HCT116 (cell line): ENCODE results near the gene TYRP1. TPM values are rescaled to one million over a fixed set of nuclear protein-coding genes. Genes with fewer than 3 reads are reported as not detected.

Source experiments
- ATAC-seq: fragments of 200-7000 bp; cut with Tn5 transposase; 2 replicates; pipeline ENCODE4 v1.9.1; 2020; ENCODE audit warnings: mild to moderate bottlenecking, moderate library complexity
- BruUV-seq: library from RNA; stranded (reverse); fragments of 400-500 nt; replicated peaks from 2 replicates; lab custom pipeline; 2021; lab: Mats Ljungman, UMichigan
- CTCF ChIA-PET: fragments of 300-600 bp; sonication (Branson Sonifier 250); formaldehyde crosslinking; loops from one replicate; lab custom pipeline; 2021; ENCODE audit warnings: antibody characterized with exemption; lab: Charles Lee
- POLR2A ChIA-PET: fragments of 300-600, 350-600 bp; sonication (Branson Sonifier 250); formaldehyde crosslinking; loops from one replicate; lab custom pipeline; 2021; ENCODE audit warnings: antibody characterized with exemption; lab: Charles Lee
- RAD21 ChIA-PET, 2 experiments: fragments of 300-600 bp; sonication (Branson Sonifier 250); formaldehyde crosslinking; loops; one replicate each; lab custom pipeline; 2023; ENCODE audit warnings: low total read pairs in 2 of 2; ENCODE audit not compliant: uncharacterized antibody in 2 of 2, unreplicated experiment in 2 of 2, low non-redundant PET in 1 of 2; lab: Charles Lee
- DNase-seq: peaks from one replicate; pipeline ENCODE4 v3.0.0-alpha.2; 2010; ENCODE audit warnings: low read depth, low spot score
- H2AFZ ChIP-seq: fragments of 200-600 bp; shearing (Covaris generic), sonication (generic); 2 replicates; pipeline ENCODE4 v1.6.1; 2017; ENCODE audit warnings: low read depth, mixed run types, mixed read lengths, antibody characterized with exemption, low read length; ENCODE audit not compliant: poor library complexity, severe bottlenecking
- H3K27ac ChIP-seq: 2 replicates; pipeline ENCODE4 v1.5.1; 2012; ENCODE audit warnings: low read depth, low read length
- H3K27me3 ChIP-seq: fragments of 200-600 bp; sonication (generic); 2 replicates; pipeline ENCODE4 v1.6.1; 2016; ENCODE audit warnings: mixed run types, low read length, mixed read lengths; ENCODE audit not compliant: insufficient read depth
- H3K36me3 ChIP-seq, 2 experiments: fragments of 200-500 bp in 1 of 2; fragments of 200-600 bp in 1 of 2; sonication (Bioruptor generic) in 1 of 2; sonication (generic) in 1 of 2; 2 replicates each; pipeline versions ENCODE4 v1.5.1 to v1.6.1; 2014 to 2016; ENCODE audit warnings: low read length in 2 of 2, inconsistent platforms in 1 of 2, mixed read lengths in 1 of 2, mixed run types in 1 of 2; ENCODE audit not compliant: insufficient read depth in 2 of 2, control insufficient read depth in 1 of 2
- H3K4me1 ChIP-seq, 2 experiments: fragments of 200-600 bp in 1 of 2; sonication (generic) in 1 of 2; 2 replicates each; pipeline versions ENCODE4 v1.5.1 to v1.6.1; 2012 to 2017; ENCODE audit warnings: low read length in 2 of 2, inconsistent platforms in 1 of 2, mild to moderate bottlenecking in 1 of 2, mixed read lengths in 1 of 2, mixed run types in 1 of 2, moderate library complexity in 1 of 2; ENCODE audit not compliant: insufficient read depth in 2 of 2, control insufficient read depth in 1 of 2
- H3K4me2 ChIP-seq: fragments of 200-600 bp; sonication (generic); 2 replicates; pipeline ENCODE4 v1.6.1; 2017; ENCODE audit warnings: mixed run types, low read length, mixed read lengths
- H3K4me3 ChIP-seq, 2 experiments: fragments of 200-600 bp in 1 of 2; sonication (generic) in 1 of 2; replicated peaks in 1 of 2; 2 replicates each; pipeline ENCODE4 v1.5.1; 2011 to 2016; ENCODE audit warnings: low read length in 2 of 2, control low read depth in 1 of 2, low read depth in 1 of 2, mild to moderate bottlenecking in 1 of 2, mixed read lengths in 1 of 2, mixed run types in 1 of 2
- H3K79me2 ChIP-seq: fragments of 200-600 bp; sonication (generic); 2 replicates; pipeline ENCODE4 v1.6.1; 2017; ENCODE audit warnings: mild to moderate bottlenecking, mixed run types, low read length, moderate library complexity, mixed read lengths; ENCODE audit not compliant: insufficient read depth
- H3K9ac ChIP-seq: fragments of 200-600 bp; sonication (generic); 2 replicates; pipeline ENCODE4 v1.6.1; 2016; ENCODE audit warnings: low read length, mixed read lengths
- H3K9me2 ChIP-seq: fragments of 200-600 bp; sonication (generic), shearing (Covaris generic); 2 replicates; pipeline ENCODE4 v1.6.1; 2017; ENCODE audit warnings: mixed run types, mild to moderate bottlenecking, moderate library complexity; ENCODE audit not compliant: insufficient read depth
- H3K9me3 ChIP-seq, 2 experiments: fragments of 200-500 bp in 1 of 2; fragments of 200-600 bp in 1 of 2; sonication (Bioruptor generic) in 1 of 2; sonication (generic) in 1 of 2; 2 replicates each; pipeline ENCODE4 v1.6.1; 2014 to 2017; ENCODE audit warnings: low read length in 2 of 2, mixed read lengths in 2 of 2, inconsistent platforms in 1 of 2, low read depth in 1 of 2, mild to moderate bottlenecking in 1 of 2, mixed run types in 1 of 2, moderate library complexity in 1 of 2; ENCODE audit not compliant: control insufficient read depth in 1 of 2, insufficient read depth in 1 of 2
- H4K20me1 ChIP-seq: fragments of 200-600 bp; sonication (generic), shearing (Covaris generic); 2 replicates; pipeline ENCODE4 v1.6.1; 2017; ENCODE audit warnings: mixed run types, mild to moderate bottlenecking, moderate library complexity; ENCODE audit not compliant: insufficient read depth
- CEBPB ChIP-seq: IDR thresholded peaks from 2 replicates; pipeline ENCODE4 v1.6.1; 2012; ENCODE audit warnings: low read depth
- CTCF ChIP-seq, 3 experiments: fragments of 200-600 bp in 1 of 3; sonication (generic) in 1 of 3; IDR thresholded peaks in 2 of 3; conservative IDR thresholded peaks in 1 of 3; 2 replicates each; pipeline ENCODE4 v1.5.1; 2012 to 2017; ENCODE audit warnings: low read depth in 2 of 3, low read length in 2 of 3, antibody characterized with exemption in 1 of 3, borderline replicate concordance in 1 of 3, control low read depth in 1 of 3, mild to moderate bottlenecking in 1 of 3, mixed read lengths in 1 of 3, mixed run types in 1 of 3, moderate library complexity in 1 of 3; ENCODE audit not compliant: insufficient read depth in 1 of 3
- MAX ChIP-seq: IDR thresholded peaks from 2 replicates; pipeline ENCODE4 v1.6.1; 2012
- POLR2A ChIP-seq: IDR thresholded peaks from 2 replicates; pipeline ENCODE4 v1.7.0; 2011; ENCODE audit warnings: borderline replicate concordance; ENCODE audit not compliant: insufficient read depth, insufficient read length; ENCODE audit errors: extremely low read depth
- RAD21 ChIP-seq: IDR thresholded peaks from 2 replicates; pipeline ENCODE4 v1.6.1; 2012; ENCODE audit warnings: low read depth, mild to moderate bottlenecking
- intact Hi-C: fragments of 100-400 bp; cut with micrococcal nuclease; formaldehyde crosslinking; loops from 2 replicates; pipeline ENCODE4 v1.10.0; 2022
- total RNA-seq: library from RNA; stranded (reverse); gene quantifications from one replicate; pipeline ENCODE4 v1.2.1, GENCODE V29; 2021; ENCODE audit not compliant: unreplicated experiment

The TYRP1 gene
- total RNA-seq, 1 experiment from 2014 or later = not detected

GRCh38 chr9:12718482-12719026, 25.4 kb downstream of the TYRP1 start:
- Histone ChIP-seq H3K36me3 (no peaks in the 10 kb centered on the region), H4K20me1 (no peaks in the 10 kb centered on the region), H3K9me3 (no peaks in the 10 kb centered on the region), H3K4me1 (no peaks in the 10 kb centered on the region), H3K79me2 (no peaks in the 10 kb centered on the region), H3K27me3 (no peaks in the 10 kb centered on the region), H3K9ac (no peak overlapping the region), H3K4me3 (no peak overlapping the region), H3K9me2 (no peaks in the 10 kb centered on the region), H3K4me2 (no peak overlapping the region), H2AFZ (no peak overlapping the region), H3K27ac (no peak overlapping the region)
- no peak for TF ChIP-seq CEBPB
- TF ChIP-seq POLR2A = no peak
- ChIA-PET RAD21 (no interaction called here), CTCF (interaction anchor here (1.0 to 2.6 kb wide), 8 partner anchors 12 to 1635 kb away, joined by 3 to 13 read pairs (median 6); no protein-coding TSS in a partner anchor), POLR2A (no interaction called here)
- DNase-seq = no peak
- no peak for ATAC-seq
- no TSS peak for BruUV-seq
- intact Hi-C loops = loop anchor here (1.0 kb wide), 2 partner anchors 166 to 370 kb away; no protein-coding TSS in a partner anchor

- Histone ChIP-seq H3K9me2 (no peaks in the 10 kb centered on the region), H3K36me3 (no peaks in the 10 kb centered on the region), H3K27me3 (no peaks in the 10 kb centered on the region), H3K27ac (no peak overlapping the region), H3K9ac (no peak overlapping the region), H3K4me2 (no peak overlapping the region), H3K4me3 (no peak overlapping the region), H4K20me1 (no peaks in the 10 kb centered on the region), H3K79me2 (no peaks in the 10 kb centered on the region), H2AFZ (no peak overlapping the region), H3K4me1 (no peaks in the 10 kb centered on the region), H3K9me3 (no peaks in the 10 kb centered on the region)
- ChIA-PET POLR2A (interaction anchor here (1.4 kb wide), 1 partner anchor 98 kb away, joined by 3 read pairs; no protein-coding TSS in a partner anchor), CTCF (interaction anchor here (0.7 to 2.6 kb wide), 17 partner anchors 8 to 1634 kb away, joined by 3 to 13 read pairs (median 3); no protein-coding TSS in a partner anchor), RAD21 (interaction anchor here in 1 of 2 experiments (1.0 kb wide), 1 partner anchor 166 kb away, joined by 4 read pairs; no protein-coding TSS in a partner anchor)
- peak; percentile 24 for DNase-seq
- no TSS peak for BruUV-seq
- intact Hi-C loops = loop anchor here (1.0 kb wide), 2 partner anchors 165 to 369 kb away; no protein-coding TSS in a partner anchor
- TF ChIP-seq RAD21 = peak; percentile 73
- TF ChIP-seq MAX = no peak
- TF ChIP-seq CTCF (IDR thresholded peaks at IDR 0.05 in 2 of 3, conservative IDR thresholded peaks at IDR 0.05 in 1 of 3; ENCODE audit: borderline replicate concordance in 1 of 3, insufficient read depth in 1 of 3, low read depth in 2 of 3, low read length in 2 of 3) = peak; percentile 31 to 65 (median 58); a peak in 5 of 6 replicates
- peak; percentile 66 for ATAC-seq
These were observed 26.2 kb downstream of the TYRP1 start for GRCh38 chr9:12719431-12719830.
